Activated CD8-positive, alpha-beta memory T cell treated with anti-CD3 and anti-CD28 coated beads, Interleukin-2, amount 50 U/mL, for 24 hours (primary cell): ENCODE results near the gene MBD3L2.
"Not testable (repeated sequence)": the region's sequence is repeated elsewhere in the genome, so short reads cannot be mapped to it uniquely, and the experiment has no call there.

Experiments
- DNase-seq: peaks from one replicate; pipeline ENCODE4 v3.0.0-alpha.2; 2020; ENCODE audit errors: extremely low read depth

Gene MBD3L2

GRCh38 chr19:7049021-7049420 lies at the start of gene MBD3L2:
Gene MBD3L2, plus strand, starts transcription at chr19:7049321. Its CDS starts 53 bp downstream, at chr19:7049374.
- not testable (repeated sequence) for DNase-seq

- DNase-seq, result no peak
Measured at GRCh38 chr19:6999933-7000332, 49.2 kb upstream of the MBD3L2 start.

GRCh38 chr19:7000333-7000732 lies 48.8 kb upstream of the MBD3L2 start:
- no peak for DNase-seq

GRCh38 chr19:7000816-7001215 lies 48.3 kb upstream of the MBD3L2 start:
- DNase-seq, result no peak

GRCh38 chr19:7004313-7004931 lies 44.7 kb upstream of the MBD3L2 start:
- DNase-seq, result no peak

GRCh38 chr19:7006135-7006704 lies 42.9 kb upstream of the MBD3L2 start:
- no peak for DNase-seq

GRCh38 chr19:7007859-7008258 lies 41.3 kb upstream of the MBD3L2 start:
- no peak for DNase-seq

GRCh38 chr19:7010722-7011593 lies 38.2 kb upstream of the MBD3L2 start:
- no peak for DNase-seq

GRCh38 chr19:7013678-7014077 lies 35.4 kb upstream of the MBD3L2 start:
- DNase-seq, result no peak

- DNase-seq, result no peak
Measured at GRCh38 chr19:7018828-7019227, 30.3 kb upstream of the MBD3L2 start.

- DNase-seq, result not testable (repeated sequence)
Measured at GRCh38 chr19:7021331-7021730, 27.8 kb upstream of the MBD3L2 start, which contains the start of gene MBD3L2B. Gene MBD3L2B, minus strand, starts transcription at chr19:7021431. Its CDS starts 34 bp downstream, at chr19:7021397.

- DNase-seq, result not testable (repeated sequence)
Measured at GRCh38 chr19:7028790-7029189, 20.3 kb upstream of the MBD3L2 start.

GRCh38 chr19:7030278-7030677 lies 18.8 kb upstream of the MBD3L2 start, which contains the start of gene MBD3L5:
Gene MBD3L5, plus strand, starts transcription at chr19:7030578. Its CDS starts 34 bp downstream, at chr19:7030612.
- DNase-seq, result not testable (repeated sequence)

GRCh38 chr19:7040079-7040478 lies 9.0 kb upstream of the MBD3L2 start, which contains the start of gene MBD3L4:
Gene MBD3L4, minus strand, starts transcription at chr19:7040179. Its CDS starts 35 bp downstream, at chr19:7040144.
- not testable (repeated sequence) for DNase-seq

GRCh38 chr19:7041563-7041962 lies 7.6 kb upstream of the MBD3L2 start:
- DNase-seq, result not testable (repeated sequence)

- DNase-seq, result not testable (repeated sequence)
Measured at GRCh38 chr19:7051421-7051820, 2.3 kb downstream of the MBD3L2 start.

- DNase-seq, result not testable (repeated sequence)
Measured at GRCh38 chr19:7052896-7053295, 3.8 kb downstream of the MBD3L2 start.

- not testable (repeated sequence) for DNase-seq
Measured at GRCh38 chr19:7054635-7055368, 5.7 kb downstream of the MBD3L2 start.

GRCh38 chr19:7055679-7056078 lies 6.6 kb downstream of the MBD3L2 start:
- not testable (repeated sequence) for DNase-seq

GRCh38 chr19:7056371-7056770 lies 7.2 kb downstream of the MBD3L2 start:
- DNase-seq, result not testable (repeated sequence)

- DNase-seq, result not testable (repeated sequence)
Measured at GRCh38 chr19:7058576-7058975, 9.5 kb downstream of the MBD3L2 start, which contains the start of gene MBD3L3. Gene MBD3L3, minus strand, starts transcription at chr19:7058676. Its CDS starts 71 bp downstream, at chr19:7058605.
